Stimulated activated CD4-positive, alpha-beta T cell treated with anti-CD3 and anti-CD28 coated beads, Interleukin-15, amount 100 ng/mL, for 48 hours (primary cell): ENCODE data around the gene GRIK2.
"Not testable (repeated sequence)": the region's sequence is repeated elsewhere in the genome, so short reads cannot be mapped to it uniquely, and the experiment has no call there.

Source experiments
- DNase-seq, 2 donors: peaks; one replicate each; pipeline ENCODE4 v3.0.0-alpha.2; 2020; ENCODE audit warnings: low read depth in 2 of 2

GRIK2 gene

DNA sequence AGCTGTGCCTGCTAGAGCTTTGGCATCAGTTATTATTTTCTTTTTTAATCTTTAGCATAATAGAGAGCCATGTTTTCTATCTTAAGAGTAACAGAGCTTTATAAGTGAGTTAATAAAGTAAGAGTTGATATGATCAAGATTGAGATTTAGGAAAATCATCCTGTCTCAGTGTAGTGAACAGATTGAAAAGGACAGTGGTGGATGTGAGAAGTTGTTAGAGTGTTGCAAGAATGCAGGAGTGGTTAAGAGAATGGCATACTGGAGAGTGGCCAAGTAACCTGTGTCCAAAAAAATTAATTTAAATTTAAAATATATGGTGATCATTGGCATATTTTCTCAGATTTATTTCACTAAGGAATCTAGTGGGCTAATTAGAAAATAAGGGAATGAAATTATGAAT is 629.3 kb downstream of the GRIK2 start:
- DNase-seq, result no peak

DNA sequence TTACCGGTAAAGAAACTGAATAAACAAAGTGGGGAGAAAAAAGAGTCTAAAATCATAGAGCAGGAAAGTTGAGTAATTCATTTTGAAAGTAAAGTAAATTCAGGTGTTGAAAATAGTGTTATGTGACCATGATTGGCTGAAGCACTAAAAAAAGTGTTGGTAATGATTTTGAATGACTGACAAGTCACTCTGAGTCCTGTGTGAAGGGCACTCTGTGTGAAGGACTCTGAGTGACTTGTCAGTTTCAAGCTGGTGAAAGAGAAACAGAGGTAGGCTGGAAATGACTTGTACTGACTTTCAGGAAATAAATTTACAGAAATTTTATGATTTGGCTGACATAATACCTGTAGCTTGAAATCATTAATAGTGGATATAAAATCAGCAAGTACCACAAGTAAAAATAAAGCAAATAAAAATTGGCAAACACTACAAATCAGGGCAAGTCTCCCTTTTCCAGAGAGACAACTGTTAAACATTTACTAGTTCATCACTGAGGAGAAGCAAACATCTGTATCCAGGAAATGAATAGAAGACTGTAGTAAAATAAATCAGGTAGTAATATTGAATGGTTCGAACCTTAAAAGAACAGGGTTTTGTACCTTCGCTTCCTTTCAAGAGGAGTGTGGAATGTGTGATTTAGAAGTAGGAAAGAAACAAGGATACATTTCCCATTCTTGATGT is 630.6 kb downstream of the GRIK2 start:
- no peak for DNase-seq

DNA sequence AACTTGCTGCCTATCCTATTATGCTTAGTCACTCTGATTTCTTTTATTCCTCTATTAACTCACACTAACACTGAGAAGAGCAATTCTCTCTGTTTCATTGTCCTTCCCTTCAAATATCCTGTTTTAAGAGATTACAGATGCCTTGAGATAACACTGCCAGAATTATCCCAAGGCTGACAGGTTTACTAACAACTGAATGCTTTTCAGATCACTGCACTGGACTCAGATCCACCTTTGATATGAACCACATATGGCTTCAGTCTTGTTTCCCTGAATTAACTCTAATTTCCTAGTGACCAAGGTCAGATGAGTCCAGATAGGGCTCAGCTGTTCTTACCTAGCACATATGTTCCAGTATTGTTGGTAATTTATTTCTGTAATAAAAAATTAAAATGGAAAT is 633.1 kb downstream of the GRIK2 start:
- DNase-seq, result no peak

DNA sequence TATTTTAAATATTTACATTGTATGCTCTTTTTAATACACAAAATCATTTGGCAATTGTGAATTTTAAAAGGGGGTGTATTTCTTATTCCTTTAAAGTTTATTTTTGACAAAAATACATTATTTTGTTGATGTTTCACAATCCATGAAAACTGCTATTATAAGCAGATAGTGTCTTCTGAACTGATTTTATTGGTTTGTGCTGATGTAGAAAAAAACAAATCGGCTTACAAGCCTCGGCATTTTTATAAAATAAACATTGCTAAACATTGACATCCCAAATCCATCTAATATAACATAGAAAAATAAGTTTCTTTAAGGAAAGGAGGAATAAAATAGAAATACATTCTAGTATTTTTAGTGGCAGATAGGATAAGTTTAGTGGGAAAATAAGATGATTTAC is 634.7 kb downstream of the GRIK2 start:
- no peak for DNase-seq

DNA sequence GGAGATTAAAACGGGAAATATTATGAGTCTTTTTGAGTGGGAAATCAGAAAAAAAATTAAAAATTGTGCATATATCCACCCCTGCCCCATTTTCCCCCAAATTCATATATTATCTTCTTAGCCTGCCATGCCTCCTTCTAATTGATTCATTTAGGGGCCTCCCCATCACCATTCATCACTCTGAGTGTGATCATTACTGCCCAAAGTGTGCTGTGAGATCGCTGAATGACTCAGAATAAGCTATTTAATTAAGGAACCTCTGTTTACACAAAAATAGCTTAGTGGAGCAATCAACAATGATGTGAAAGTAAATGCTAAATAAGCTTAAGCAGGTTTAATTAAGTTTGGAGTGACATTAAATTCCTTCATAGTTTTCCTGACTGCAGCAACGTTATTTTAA is 645.5 kb downstream of the GRIK2 start:
- DNase-seq, result no peak

DNA sequence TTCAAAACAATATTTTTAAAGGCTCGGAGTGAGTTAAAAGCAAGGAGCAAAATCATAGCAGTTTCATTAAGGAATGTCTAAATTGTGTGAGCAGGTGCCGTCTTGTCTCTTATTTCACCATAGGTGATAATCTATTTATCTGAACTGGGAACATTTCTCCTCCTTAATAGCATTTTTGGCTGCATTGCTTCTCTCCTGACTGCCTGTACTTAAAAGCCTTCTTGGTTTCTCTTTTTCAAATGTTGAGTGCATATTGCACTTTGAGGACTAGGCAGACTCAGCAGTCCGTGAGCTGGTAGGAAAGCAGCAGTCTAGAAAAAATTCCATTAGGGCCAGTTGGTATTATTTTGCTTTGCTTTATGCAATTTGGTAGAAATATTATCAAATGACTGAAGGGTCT is 645.9 kb downstream of the GRIK2 start:
- DNase-seq, result no peak

DNA sequence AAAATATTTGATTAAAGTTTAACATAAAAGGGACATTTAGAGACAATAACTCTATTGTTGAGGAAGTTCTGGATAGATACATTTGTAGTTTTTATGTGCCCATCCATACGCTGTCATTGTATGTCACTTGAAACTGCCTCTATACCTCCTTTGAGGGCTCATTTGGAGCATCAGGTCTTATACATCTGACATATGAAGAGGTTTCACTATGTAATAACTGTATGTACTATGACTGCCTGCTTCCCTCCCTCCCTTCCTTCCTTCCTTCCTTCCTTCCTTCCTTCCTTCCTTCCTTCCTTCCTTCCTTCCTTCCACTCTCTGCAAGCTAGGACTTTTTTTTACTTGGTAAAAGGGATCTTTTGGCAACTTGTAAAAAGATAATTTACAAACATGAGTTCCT is 657.5 kb downstream of the GRIK2 start:
- no peak for DNase-seq

DNA sequence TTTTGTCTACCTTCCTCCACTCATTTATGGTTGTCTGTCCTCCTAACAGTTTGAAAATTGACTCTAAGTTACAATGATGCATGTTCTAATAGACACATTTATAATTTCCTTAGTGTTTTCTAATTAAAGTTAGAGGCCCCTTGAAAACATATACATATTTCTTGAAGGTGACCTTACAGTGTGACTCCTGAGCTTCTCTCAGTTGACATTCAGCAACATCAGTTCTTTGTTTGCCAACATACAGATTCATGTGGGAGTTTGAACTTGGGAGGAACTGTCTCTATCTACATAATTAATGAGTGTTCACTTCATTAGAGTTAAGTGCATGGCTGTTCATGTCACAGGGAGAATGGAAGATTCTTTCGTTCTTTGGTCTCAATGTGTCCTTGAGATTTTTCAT is 658.2 kb downstream of the GRIK2 start:
- DNase-seq, result no peak

DNA sequence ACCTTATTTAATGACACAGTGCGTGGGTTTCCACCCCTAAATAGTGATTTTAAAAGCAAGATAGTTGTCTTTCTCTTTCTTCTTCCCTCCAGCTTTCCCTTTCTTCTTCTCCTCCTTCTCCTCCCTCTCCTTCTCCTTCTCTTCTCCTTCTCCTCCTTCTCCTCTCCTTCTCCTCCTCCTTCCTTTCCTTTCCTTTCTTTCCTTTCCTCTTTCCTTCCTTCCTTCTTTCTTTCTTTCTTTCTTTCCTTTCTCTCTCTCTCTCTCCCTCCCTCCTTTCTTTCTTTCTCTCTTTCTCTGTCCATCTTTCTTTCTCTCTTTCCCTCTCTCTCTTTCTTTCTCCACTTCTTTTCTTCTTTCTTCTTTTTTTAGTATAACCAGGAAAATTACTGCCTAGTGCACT is 670.6 kb downstream of the GRIK2 start:
- no peak for DNase-seq

DNA sequence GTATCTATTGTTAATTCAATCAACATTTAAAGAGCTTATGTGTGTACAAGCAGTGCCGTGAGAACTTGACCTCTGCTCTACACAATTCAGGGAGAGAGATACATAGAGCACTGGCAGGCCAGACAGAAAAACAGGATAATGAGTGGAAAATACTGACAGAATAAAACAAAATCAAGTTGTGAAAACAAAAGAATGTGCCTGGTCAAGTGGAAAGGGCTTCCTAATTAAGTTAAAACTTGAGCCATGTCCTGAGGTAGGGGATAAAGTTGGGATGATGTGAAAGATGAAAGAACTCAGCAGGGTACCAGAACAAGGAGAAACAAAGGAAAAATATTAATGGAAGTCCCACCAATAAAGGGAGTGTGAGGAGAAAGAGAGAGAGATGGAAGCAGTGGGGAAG is 672.8 kb downstream of the GRIK2 start:
- DNase-seq, result no peak

DNA sequence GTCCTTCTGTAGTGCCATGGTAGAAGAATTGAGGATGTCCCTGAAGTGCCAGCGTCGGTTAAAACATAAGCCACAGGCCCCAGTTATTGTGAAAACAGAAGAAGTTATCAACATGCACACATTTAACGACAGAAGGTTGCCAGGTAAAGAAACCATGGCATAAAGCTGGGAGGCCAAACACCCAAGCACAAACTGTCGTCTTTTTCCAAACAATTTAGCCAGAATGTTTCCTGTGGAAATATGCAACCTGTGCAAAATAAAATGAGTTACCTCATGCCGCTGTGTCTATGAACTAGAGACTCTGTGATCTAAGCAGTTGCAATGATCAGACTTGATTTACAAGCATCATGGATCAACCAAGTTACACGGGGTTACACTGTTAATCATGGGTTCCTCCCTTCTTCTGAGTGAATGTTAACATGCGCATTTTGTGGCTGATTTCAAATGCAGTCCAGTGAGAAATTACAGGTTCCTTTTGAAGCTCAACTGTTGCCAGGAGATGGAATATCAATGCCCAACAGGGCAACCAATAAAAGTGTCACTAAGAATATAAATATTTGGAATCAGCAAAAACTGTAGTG is 674.9 kb downstream of the GRIK2 start:
- DNase-seq, result no peak

DNA sequence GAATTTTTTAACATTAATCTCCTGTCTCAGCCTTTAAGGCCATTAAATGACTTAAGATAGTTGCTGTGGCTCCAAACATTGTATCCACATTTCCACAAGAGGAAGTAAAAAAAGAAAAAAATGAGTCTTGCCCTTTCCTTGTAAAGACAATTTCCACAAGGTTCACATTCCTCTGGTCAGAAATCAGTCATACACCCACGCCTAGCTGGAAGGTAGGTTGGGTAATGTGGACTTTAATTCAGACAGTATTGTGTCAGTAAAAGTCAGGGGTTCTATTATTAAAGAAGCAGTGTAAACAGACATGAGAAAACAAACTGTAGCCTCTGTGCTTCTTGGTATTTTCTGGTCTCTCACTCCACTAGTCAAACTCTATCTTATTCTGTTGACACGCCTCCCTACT is 682.0 kb downstream of the GRIK2 start:
- no peak for DNase-seq

DNA sequence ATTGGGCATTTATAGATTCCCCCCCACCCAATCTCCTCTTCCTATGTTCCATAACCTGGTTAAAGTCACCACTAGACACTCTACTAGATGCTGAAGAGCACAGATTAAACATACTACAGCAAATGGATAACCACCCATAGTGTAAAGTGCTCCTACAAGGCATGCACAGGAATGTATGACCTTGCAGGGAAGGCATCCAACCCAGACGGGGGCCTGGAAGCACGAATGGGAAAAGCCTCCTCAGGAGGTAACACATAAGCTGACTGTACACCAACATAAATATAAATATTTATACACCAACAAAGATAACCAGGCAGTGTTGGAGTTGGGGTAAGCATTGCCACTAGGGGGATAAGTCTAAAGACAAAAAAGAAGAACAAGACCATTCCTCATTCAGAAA is 691.7 kb downstream of the GRIK2 start:
- DNase-seq, result no peak

DNA sequence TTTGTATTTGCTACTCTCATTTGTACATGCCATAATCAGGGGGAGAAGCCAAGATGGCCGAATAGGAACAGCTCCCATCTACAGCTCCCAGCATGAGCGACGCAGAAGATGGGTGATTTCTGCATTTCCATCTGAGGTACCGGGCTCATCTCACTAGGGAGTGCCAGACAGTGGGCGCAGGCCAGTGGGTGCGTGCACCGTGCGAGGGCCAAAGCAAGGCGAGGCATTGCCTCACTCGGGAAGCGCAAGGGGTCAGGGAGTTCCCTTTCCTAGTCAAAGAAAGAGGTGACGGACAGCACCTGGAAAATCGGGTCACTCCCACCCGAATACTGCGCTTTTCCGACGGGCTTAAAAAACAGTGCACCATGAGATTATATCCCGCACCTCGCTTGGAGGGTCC is 694.7 kb downstream of the GRIK2 start:
- not testable (repeated sequence) for DNase-seq

DNA sequence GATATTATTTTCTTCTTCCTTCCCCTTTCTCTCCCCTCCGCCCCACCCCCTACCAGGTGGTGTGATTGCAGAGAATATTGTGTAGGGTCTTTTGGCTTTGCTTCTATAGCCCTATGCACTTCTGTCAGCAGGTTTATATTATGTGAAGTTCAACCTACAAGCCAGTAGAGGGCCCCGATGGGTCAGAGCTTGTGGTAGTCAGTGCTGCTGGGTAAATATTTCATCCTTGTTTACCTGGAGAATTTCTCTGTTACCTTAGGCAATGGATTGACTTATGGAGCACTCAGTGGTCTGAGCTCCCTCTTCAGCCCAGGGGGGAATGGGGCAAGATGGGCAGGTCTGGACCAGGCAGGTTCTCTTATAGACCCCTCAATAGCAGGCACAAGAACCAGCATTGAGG is 720.9 kb downstream of the GRIK2 start:
- no peak for DNase-seq

DNA sequence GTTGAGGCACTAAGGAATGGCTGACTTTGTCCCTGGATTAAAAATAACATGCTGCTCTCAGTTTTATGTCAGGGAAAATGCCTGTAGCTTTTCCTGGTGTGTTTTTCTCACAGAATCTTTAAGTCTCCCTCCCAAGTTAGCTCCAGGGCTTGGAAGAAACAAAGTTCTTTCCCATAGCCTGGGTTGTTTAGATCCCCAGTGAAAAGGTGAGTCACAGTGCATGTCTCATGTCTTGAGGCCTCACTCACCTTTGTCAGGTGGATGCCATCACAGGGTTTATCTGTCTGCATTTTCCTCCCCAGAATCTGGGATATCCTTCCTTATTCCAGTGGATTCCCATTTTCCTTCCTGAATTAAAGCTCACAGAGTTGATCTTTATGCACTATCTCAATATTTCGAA is 722.4 kb downstream of the GRIK2 start:
- no peak for DNase-seq

DNA sequence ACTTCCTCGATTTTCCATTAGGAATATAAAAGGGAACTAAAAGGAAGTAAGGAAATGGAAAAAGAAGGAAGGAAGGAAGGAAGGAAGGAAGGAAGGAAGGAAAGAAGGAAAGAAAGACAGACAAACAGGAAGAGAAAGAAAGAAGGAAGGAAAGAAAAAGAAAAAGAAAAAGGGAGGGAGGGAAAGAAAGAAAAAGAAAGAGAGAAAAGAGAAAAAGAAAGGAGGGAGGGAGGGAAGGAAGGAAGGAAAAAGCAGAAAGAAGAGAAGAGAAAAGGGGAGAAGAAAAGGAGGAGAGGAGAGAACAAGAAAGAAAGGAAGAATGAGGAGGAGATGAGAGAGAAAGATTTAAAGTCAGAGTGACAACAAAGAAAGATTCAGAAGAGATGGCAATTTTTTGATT is 724.5 kb downstream of the GRIK2 start:
- DNase-seq, result no peak
